Thymus (tissue), 11 donors: ENCODE data around the gene COL4A2. TPM values are rescaled to one million over a fixed set of nuclear protein-coding genes. Genes with fewer than 3 reads are reported as not detected.
A peak's percentile ranks its signal among the peaks of the same experiment; 100 is the strongest.

Experiments
- DNase-seq, 9 donors: peaks; one replicate each; pipeline ENCODE4 v3.0.0-alpha.2; 2013; ENCODE audit warnings: low spot score in 9 of 9, low read depth in 6 of 9, missing footprints in 1 of 9
- H3K27ac ChIP-seq, 2 donors: one replicate each; pipeline ENCODE4 v1.5.1; 2013; ENCODE audit warnings: control low read depth in 1 of 2, low read depth in 1 of 2, low read length in 1 of 2, mild to moderate bottlenecking in 1 of 2, moderate library complexity in 1 of 2
- H3K27me3 ChIP-seq, 2 donors: one replicate each; pipeline ENCODE4 v1.5.1; 2013; ENCODE audit warnings: low read length in 1 of 2; ENCODE audit not compliant: control insufficient read depth in 2 of 2, insufficient read depth in 1 of 2
- H3K36me3 ChIP-seq, 2 donors: one replicate each; pipeline ENCODE4 v1.5.1; 2013; ENCODE audit warnings: low read length in 1 of 2, mild to moderate bottlenecking in 1 of 2, moderate library complexity in 1 of 2; ENCODE audit not compliant: control insufficient read depth in 2 of 2, insufficient read depth in 2 of 2
- H3K4me1 ChIP-seq, 2 donors: one replicate each; pipeline ENCODE4 v1.5.1; 2013; ENCODE audit warnings: low read length in 2 of 2; ENCODE audit not compliant: control insufficient read depth in 2 of 2, insufficient read depth in 2 of 2
- H3K4me3 ChIP-seq, 2 donors: one replicate each; pipeline ENCODE4 v1.5.1; 2013; ENCODE audit warnings: low read length in 2 of 2, control low read depth in 1 of 2, mild to moderate bottlenecking in 1 of 2
- H3K9me3 ChIP-seq, 2 donors: one replicate each; pipeline ENCODE4 v1.5.1; 2013; ENCODE audit warnings: low read length in 1 of 2, mild to moderate bottlenecking in 1 of 2; ENCODE audit not compliant: control insufficient read depth in 2 of 2, insufficient read depth in 1 of 2
- WGBS: extraction: QIAGEN DNeasy Blood & Tissue Kit; methylation state at CpG from one replicate; pipeline ENCODE4 v1.1.7; 2013; 5-methylcytosine and 5-hydroxymethylcytosine counted together
- polyA plus RNA-seq: library from polyadenylated mRNA; stranded (reverse); fragments of 200-250 nt; gene quantifications from one replicate; pipeline ENCODE4 v1.2.3, GENCODE V29; 2013
- total RNA-seq: library from RNA; stranded (reverse); fragments of 120-200 nt; gene quantifications from one replicate; pipeline ENCODE4 v1.2.4, GENCODE V29; 2013
- donor health status: healthy.

Gene COL4A2
- total and polyA plus RNA-seq, 2 donors: 47.2 to 63.1 TPM

GRCh38 chr13:110398564-110399507, 91.8 kb downstream of the COL4A2 start:
- no peak overlapping the region for H3K27ac ChIP-seq
- H3K27me3 ChIP-seq: peaks cover 0 to 13% of the 10 kb centered on the region in 2 donors
- H3K4me3 ChIP-seq: no peak overlapping the region
- H3K36me3 ChIP-seq: no peaks in the 10 kb centered on the region
- DNase-seq: no peak
- H3K9me3 ChIP-seq: no peaks in the 10 kb centered on the region
- no peaks in the 10 kb centered on the region for H3K4me1 ChIP-seq
- 84% methylated on average over 7 of the region's 7 CpGs for WGBS

GRCh38 chr13:110399801-110400200, 92.7 kb downstream of the COL4A2 start:
- Histone ChIP-seq H3K9me3 (no peaks in the 10 kb centered on the region), H3K27ac (no peak overlapping the region), H3K27me3 (peaks cover 0 to 16% of the 10 kb centered on the region in 2 donors), H3K4me1 (no peaks in the 10 kb centered on the region), H3K4me3 (no peak overlapping the region), H3K36me3 (no peaks in the 10 kb centered on the region)
- DNase-seq: no peak
- WGBS: 92% methylated on average over 2 of the region's 2 CpGs

- Histone ChIP-seq H3K36me3 (no peaks in the 10 kb centered on the region), H3K4me1 (peaks cover 0 to under 1% of the 10 kb centered on the region in 2 donors), H3K4me3 (no peak overlapping the region), H3K9me3 (no peaks in the 10 kb centered on the region), H3K27me3 (peaks cover 0 to 16% of the 10 kb centered on the region in 2 donors), H3K27ac (no peak overlapping the region)
- 80% methylated on average over 3 of the region's 3 CpGs for WGBS
- DNase-seq: no peak
Observed at GRCh38 chr13:110400786-110401533, 93.9 kb downstream of the COL4A2 start.

GRCh38 chr13:110402299-110403069, 95.4 kb downstream of the COL4A2 start:
- WGBS: 91% methylated on average over 9 of the region's 9 CpGs
- no peak overlapping the region for H3K27ac ChIP-seq
- H3K4me1 ChIP-seq: peaks cover 0 to 7% of the 10 kb centered on the region in 2 donors
- H3K36me3 ChIP-seq: no peaks in the 10 kb centered on the region
- DNase-seq: no peak
- no peaks in the 10 kb centered on the region for H3K9me3 ChIP-seq
- peaks cover 0 to 23% of the 10 kb centered on the region in 2 donors for H3K27me3 ChIP-seq
- no peak overlapping the region for H3K4me3 ChIP-seq

GRCh38 chr13:110403315-110403714, 96.2 kb downstream of the COL4A2 start:
- peaks cover 0 to 9% of the 10 kb centered on the region in 2 donors for H3K4me1 ChIP-seq

DNA sequence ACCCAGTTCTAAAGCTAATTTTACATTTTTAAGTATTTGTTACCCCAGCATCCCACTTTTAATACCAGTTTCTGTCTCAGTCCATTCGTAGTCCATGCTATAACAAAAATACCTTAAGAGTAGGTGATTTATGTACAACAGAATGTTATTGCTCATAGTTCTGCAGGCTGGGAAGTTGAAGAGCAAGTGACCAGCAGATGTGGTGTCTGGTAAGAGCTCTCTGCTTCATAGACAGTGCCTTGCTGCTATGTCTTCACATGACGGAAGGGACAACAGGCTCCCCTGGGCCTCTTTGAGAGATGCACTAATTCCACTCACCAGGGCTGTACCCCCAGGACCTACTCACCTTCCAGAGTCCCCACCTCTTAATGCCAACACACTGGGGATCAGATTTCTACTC, 96.6 kb downstream of the COL4A2 start:
- 71% methylated on average over 2 of the region's 2 CpGs for WGBS
- Histone ChIP-seq H3K36me3 (no peaks in the 10 kb centered on the region), H3K4me3 (no peak overlapping the region), H3K4me1 (peaks cover 0 to 9% of the 10 kb centered on the region in 2 donors), H3K27me3 (peaks cover 0 to 30% of the 10 kb centered on the region in 2 donors), H3K27ac (no peak overlapping the region), H3K9me3 (no peaks in the 10 kb centered on the region)
- no peak for DNase-seq

More at GRCh38 chr13:110403315-110403714, 96.2 kb downstream of the COL4A2 start:
- Histone ChIP-seq H3K9me3 (no peaks in the 10 kb centered on the region), H3K36me3 (no peaks in the 10 kb centered on the region), H3K27me3 (peaks cover 0 to 28% of the 10 kb centered on the region in 2 donors), H3K4me3 (no peak overlapping the region), H3K27ac (no peak overlapping the region)
- no peak for DNase-seq
- 94% methylated on average over 1 of the region's 1 CpG for WGBS

DNA sequence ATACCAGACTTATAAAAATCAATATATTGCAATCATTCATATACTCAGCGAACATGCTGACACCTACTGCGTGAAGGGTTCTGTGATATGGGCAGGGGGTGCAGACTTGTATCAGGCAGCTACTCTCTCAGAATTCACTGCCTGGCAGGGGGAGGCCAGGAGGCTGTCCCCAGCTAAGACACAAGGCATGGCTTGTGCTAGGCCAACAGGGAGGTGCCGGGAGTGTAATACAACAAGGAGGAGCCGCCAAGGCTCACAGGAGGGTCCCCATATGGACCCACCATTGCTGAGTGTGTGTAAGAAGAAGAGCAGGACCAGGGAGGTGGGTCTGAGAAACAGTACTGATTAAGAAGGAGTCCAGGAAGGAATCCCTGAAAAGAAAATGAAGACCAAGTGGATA, 97.2 kb downstream of the COL4A2 start:
- no peak overlapping the region for H3K4me3 ChIP-seq
- H3K27me3 ChIP-seq: peaks cover 0 to 33% of the 10 kb centered on the region in 2 donors
- DNase-seq: no peak
- WGBS: 96% methylated on average over 4 of the region's 4 CpGs
- H3K4me1 ChIP-seq: peaks cover 0 to 12% of the 10 kb centered on the region in 2 donors
- H3K9me3 ChIP-seq: no peaks in the 10 kb centered on the region
- no peaks in the 10 kb centered on the region for H3K36me3 ChIP-seq
- H3K27ac ChIP-seq: no peak overlapping the region

DNA sequence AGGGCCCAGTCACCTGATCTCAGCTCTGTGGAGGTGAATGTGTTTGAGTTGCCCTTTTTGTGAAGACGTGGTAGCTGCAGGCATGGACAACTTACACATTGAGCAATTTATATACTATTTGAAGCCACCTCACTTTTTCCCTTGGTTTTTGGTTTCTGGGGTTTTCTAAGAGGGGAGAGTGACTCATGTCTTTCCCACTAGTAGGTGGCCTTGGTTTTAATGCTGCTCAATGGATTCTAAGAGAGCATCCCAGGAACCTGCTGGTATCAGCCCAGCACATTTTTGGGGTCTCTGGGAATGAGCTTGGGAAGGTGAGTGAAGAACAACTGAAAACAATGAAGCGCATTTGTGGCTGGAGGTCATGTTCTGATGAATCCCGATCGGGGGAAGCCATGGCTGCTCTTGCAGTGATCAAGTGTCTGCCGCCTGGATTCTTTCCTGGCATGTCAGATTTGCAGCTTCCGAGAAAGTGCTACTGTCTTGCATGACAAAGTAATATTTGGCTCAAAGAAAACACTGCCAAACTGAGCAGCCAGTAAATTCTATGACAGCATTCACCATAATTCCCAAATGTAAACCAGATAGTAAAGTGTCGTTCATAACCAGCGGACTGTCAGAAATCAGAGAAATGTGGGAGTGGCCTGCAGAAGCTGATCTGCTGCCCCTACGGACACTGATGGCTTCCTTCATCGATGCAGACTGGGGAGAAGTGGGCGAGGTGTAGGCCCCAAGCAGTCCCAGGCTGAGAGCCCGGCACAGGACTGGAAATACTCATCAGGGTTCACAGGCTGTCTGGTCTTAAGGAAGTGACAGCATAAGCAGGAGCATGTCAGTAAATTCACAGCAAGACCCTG, 98.7 kb downstream of the COL4A2 start:
- Histone ChIP-seq H3K4me1 (peaks cover 0 to 12% of the 10 kb centered on the region in 2 donors), H3K9me3 (no peaks in the 10 kb centered on the region), H3K4me3 (no peak overlapping the region), H3K27ac (peak overlapping the region; percentile 68 to 80), H3K36me3 (no peaks in the 10 kb centered on the region), H3K27me3 (peaks cover 0 to 47% of the 10 kb centered on the region in 2 donors)
- DNase-seq: no peak
- WGBS: 88% methylated on average over 12 of the region's 12 CpGs
